Measurements from ENCODE around the gene MTHFD1L. TPM values are rescaled to one million over a fixed set of nuclear protein-coding genes. Genes with fewer than 3 reads are reported as not detected.

The MTHFD1L gene
- total RNA-seq, 1 experiment from 2014 or later: 47.8 TPM

GRCh38 chr6:151022492-151022891 is 157.0 kb downstream of the MTHFD1L start:
- H3K36me3 Mint-ChIP-seq (ENCODE audit: insufficient read depth, unreplicated experiment): peaks cover 12% of the 10 kb centered on the region
- intact Hi-C loops (cut with micrococcal nuclease; ENCODE audit: unreplicated experiment): no loop called here
- TF ChIP-seq CTCF (IDR thresholded peaks at IDR 0.05; ENCODE audit: unreplicated experiment): no peak
- H3K27me3 Mint-ChIP-seq (ENCODE audit: unreplicated experiment): no peaks in the 10 kb centered on the region
- H3K9me3 Mint-ChIP-seq (ENCODE audit: low read depth, unreplicated experiment): no peaks in the 10 kb centered on the region
- DNase-seq: no peak
- H3K27ac Mint-ChIP-seq (ENCODE audit: unreplicated experiment): no peak overlapping the region
- peaks cover 9% of the 10 kb centered on the region for H3K4me1 Mint-ChIP-seq (ENCODE audit: low read depth, unreplicated experiment)
- no TSS peak for BruUV-seq (replicated peaks)
- CTCF ChIA-PET: no interaction called here
- no peak overlapping the region for H3K4me3 Mint-ChIP-seq (ENCODE audit: low read depth, unreplicated experiment)

GRCh38 chr6:151023342-151023741 is 157.8 kb downstream of the MTHFD1L start:
- no TSS peak for BruUV-seq (replicated peaks)
- Mint-ChIP-seq H3K4me1 (ENCODE audit: low read depth, unreplicated experiment) (peaks cover 10% of the 10 kb centered on the region), H3K4me3 (ENCODE audit: low read depth, unreplicated experiment) (no peak overlapping the region), H3K27me3 (ENCODE audit: unreplicated experiment) (no peaks in the 10 kb centered on the region), H3K27ac (ENCODE audit: unreplicated experiment) (no peak overlapping the region), H3K36me3 (ENCODE audit: insufficient read depth, unreplicated experiment) (peaks cover 12% of the 10 kb centered on the region), H3K9me3 (ENCODE audit: low read depth, unreplicated experiment) (no peaks in the 10 kb centered on the region)
- intact Hi-C loops (cut with micrococcal nuclease; ENCODE audit: unreplicated experiment): no loop called here
- TF ChIP-seq CTCF (IDR thresholded peaks at IDR 0.05; ENCODE audit: unreplicated experiment): no peak
- CTCF ChIA-PET: no interaction called here
- DNase-seq: no peak

- TF ChIP-seq CTCF (IDR thresholded peaks at IDR 0.05; ENCODE audit: unreplicated experiment): no peak
- peaks cover 12% of the 10 kb centered on the region for H3K36me3 Mint-ChIP-seq (ENCODE audit: insufficient read depth, unreplicated experiment)
- H3K27ac Mint-ChIP-seq (ENCODE audit: unreplicated experiment): no peak overlapping the region
- CTCF ChIA-PET: no interaction called here
- H3K4me1 Mint-ChIP-seq (ENCODE audit: low read depth, unreplicated experiment): peaks cover 10% of the 10 kb centered on the region
- H3K9me3 Mint-ChIP-seq (ENCODE audit: low read depth, unreplicated experiment): no peaks in the 10 kb centered on the region
- BruUV-seq (replicated peaks): no TSS peak
- no peaks in the 10 kb centered on the region for H3K27me3 Mint-ChIP-seq (ENCODE audit: unreplicated experiment)
- intact Hi-C loops (cut with micrococcal nuclease; ENCODE audit: unreplicated experiment): no loop called here
- DNase-seq: no peak
- no peak overlapping the region for H3K4me3 Mint-ChIP-seq (ENCODE audit: low read depth, unreplicated experiment)
Observed at GRCh38 chr6:151024597-151024996, 159.1 kb downstream of the MTHFD1L start.

GRCh38 chr6:151025076-151025475 is 159.6 kb downstream of the MTHFD1L start:
- Mint-ChIP-seq H3K9me3 (ENCODE audit: low read depth, unreplicated experiment) (no peaks in the 10 kb centered on the region), H3K4me3 (ENCODE audit: low read depth, unreplicated experiment) (no peak overlapping the region), H3K27ac (ENCODE audit: unreplicated experiment) (no peak overlapping the region), H3K4me1 (ENCODE audit: low read depth, unreplicated experiment) (peaks cover 10% of the 10 kb centered on the region), H3K27me3 (ENCODE audit: unreplicated experiment) (no peaks in the 10 kb centered on the region), H3K36me3 (ENCODE audit: insufficient read depth, unreplicated experiment) (peaks cover 12% of the 10 kb centered on the region)
- BruUV-seq (replicated peaks): no TSS peak
- intact Hi-C loops (cut with micrococcal nuclease; ENCODE audit: unreplicated experiment): no loop called here
- CTCF ChIA-PET: no interaction called here
- no peak for DNase-seq
- TF ChIP-seq CTCF (IDR thresholded peaks at IDR 0.05; ENCODE audit: unreplicated experiment): no peak

All from Calu3 (cell line).